Vagina (tissue), 2 donors: ENCODE data around the gene TAOK2. TPM values are rescaled to one million over a fixed set of nuclear protein-coding genes. Genes with fewer than 3 reads are reported as not detected.
A peak's percentile ranks its signal among the peaks of the same experiment; 100 is the strongest.

Experiments used
- DNase-seq, 2 donors: peaks; one replicate each; pipeline ENCODE4 v3.0.0-alpha.2; 2017; ENCODE audit errors: extremely low spot score in 2 of 2
- H3K27ac ChIP-seq: fragments of 200-600 bp; sonication (generic); one replicate; pipeline ENCODE4 v1.5.1; 2019
- H3K27me3 ChIP-seq: fragments of 200-600 bp; sonication (generic); one replicate; pipeline ENCODE4 v1.5.1; 2019
- H3K36me3 ChIP-seq, 2 donors: fragments of 200-600 bp; sonication (generic); one replicate each; pipeline ENCODE4 v1.5.1; 2017 to 2019
- H3K4me1 ChIP-seq: fragments of 200-600 bp; sonication (generic); one replicate; pipeline ENCODE4 v1.5.1; 2019
- H3K4me3 ChIP-seq, 2 donors: fragments of 200-600 bp; sonication (generic); 1 replicate in 1 of 2; 2 replicates in 1 of 2; pipeline ENCODE4 v1.5.1; 2016 to 2019
- H3K9me3 ChIP-seq: fragments of 200-600 bp; sonication (generic); one replicate; pipeline ENCODE4 v1.5.1; 2019
- CTCF ChIP-seq, 3 experiments: fragments of 450-650 bp in 2 of 3; fragments of 200-600 bp in 1 of 3; sonication (generic) in 1 of 3; IDR thresholded peaks; one replicate each; pipeline ENCODE4 v1.5.1; 2017 to 2019; ENCODE audit warnings: antibody characterized with exemption in 3 of 3, mild to moderate bottlenecking in 2 of 3, moderate library complexity in 2 of 3
- POLR2A ChIP-seq, 2 donors: fragments of 450-650 bp; IDR thresholded peaks; one replicate each; pipeline ENCODE4 v1.6.1; 2017; ENCODE audit warnings: antibody characterized with exemption in 2 of 2, mild to moderate bottlenecking in 2 of 2, moderate library complexity in 2 of 2
- POLR2AphosphoS5 ChIP-seq, 2 donors: sonication (generic); formaldehyde crosslinking; IDR thresholded peaks; one replicate each; pipeline ENCODE4 v1.9.0; 2017; ENCODE audit warnings: antibody characterized with exemption in 2 of 2, mild to moderate bottlenecking in 2 of 2, low read depth in 1 of 2; ENCODE audit not compliant: insufficient read depth in 1 of 2
- intact Hi-C: fragments of 100-400 bp; cut with DNase I; formaldehyde crosslinking; loops from one replicate; pipeline ENCODE4 v1.15.1; 2023
- total RNA-seq: library from RNA; depleted of rRNA; stranded (reverse); fragments of >200 nt; gene quantifications from one replicate; pipeline ENCODE4 v1.2.3, GENCODE V29; 2016

Gene TAOK2
- total RNA-seq, 1 donor from 2014 or later = 33.1 TPM

GRCh38 chr16:29991571-29991904 is 17.9 kb downstream of the TAOK2 start:
- peaks cover 0 to 44% of the 10 kb centered on the region in 2 donors for H3K36me3 ChIP-seq

GRCh38 chr16:29992344-29992967 is 18.8 kb downstream of the TAOK2 start:
- Histone ChIP-seq H3K36me3 (peaks cover 0 to 36% of the 10 kb centered on the region in 2 donors), H3K27ac (no peak overlapping the region), H3K4me1 (peaks cover 24% of the 10 kb centered on the region), H3K4me3 (no peak overlapping the region), H3K9me3 (no peaks in the 10 kb centered on the region), H3K27me3 (no peaks in the 10 kb centered on the region)
- intact Hi-C loops = no loop called here
- no peak for TF ChIP-seq POLR2A (IDR thresholded peaks at IDR 0.05)
- no peak for TF ChIP-seq CTCF (IDR thresholded peaks at IDR 0.05)
- no peak for TF ChIP-seq POLR2AphosphoS5 (IDR thresholded peaks at IDR 0.05; ENCODE audit: insufficient read depth in 1 of 2, low read depth in 1 of 2)
- no peak for DNase-seq

More at GRCh38 chr16:29991571-29991904, 17.9 kb downstream of the TAOK2 start:
- no peaks in the 10 kb centered on the region for H3K9me3 ChIP-seq
- intact Hi-C loops = no loop called here
- H3K4me1 ChIP-seq = peaks cover 17% of the 10 kb centered on the region
- no peak overlapping the region for H3K4me3 ChIP-seq
- H3K27me3 ChIP-seq = no peaks in the 10 kb centered on the region
- TF ChIP-seq POLR2AphosphoS5 (IDR thresholded peaks at IDR 0.05; ENCODE audit: insufficient read depth in 1 of 2, low read depth in 1 of 2) (no peak), CTCF (IDR thresholded peaks at IDR 0.05) (no peak), POLR2A (IDR thresholded peaks at IDR 0.05) (no peak)
- H3K27ac ChIP-seq = no peak overlapping the region
- DNase-seq = no peak

GRCh38 chr16:29993191-29993902 is 19.7 kb downstream of the TAOK2 start:
- H3K4me1 ChIP-seq = peaks cover 24% of the 10 kb centered on the region
- TF ChIP-seq POLR2AphosphoS5 (IDR thresholded peaks at IDR 0.05; ENCODE audit: insufficient read depth in 1 of 2, low read depth in 1 of 2) (no peak), POLR2A (IDR thresholded peaks at IDR 0.05) (no peak), CTCF (IDR thresholded peaks at IDR 0.05) (no peak)
- H3K27me3 ChIP-seq = no peaks in the 10 kb centered on the region
- no peak overlapping the region for H3K27ac ChIP-seq
- H3K4me3 ChIP-seq = no peak overlapping the region
- intact Hi-C loops = no loop called here
- H3K9me3 ChIP-seq = no peaks in the 10 kb centered on the region
- no peak for DNase-seq
- H3K36me3 ChIP-seq = peaks cover 0 to 31% of the 10 kb centered on the region in 2 donors

GRCh38 chr16:29993903-29994599 is 20.4 kb downstream of the TAOK2 start:
- Histone ChIP-seq H3K27me3 (no peaks in the 10 kb centered on the region), H3K4me3 (peak overlapping the region in 1 of 2 donors; percentile 91), H3K9me3 (no peaks in the 10 kb centered on the region), H3K36me3 (peaks cover 0 to 29% of the 10 kb centered on the region in 2 donors), H3K27ac (peak overlapping the region; percentile 24), H3K4me1 (peaks cover 24% of the 10 kb centered on the region)
- TF ChIP-seq POLR2A (IDR thresholded peaks at IDR 0.05) = no peak
- TF ChIP-seq CTCF (IDR thresholded peaks at IDR 0.05) = no peak
- no peak for TF ChIP-seq POLR2AphosphoS5 (IDR thresholded peaks at IDR 0.05; ENCODE audit: insufficient read depth in 1 of 2, low read depth in 1 of 2)
- intact Hi-C loops = loop anchor here (2.0 kb wide), 1 partner anchor 19 kb away; no protein-coding TSS in a partner anchor
- no peak for DNase-seq
